GM21367 (cell line): ENCODE data around the gene SLC2A4RG.

Experiments
- ATAC-seq: cut with Tn5 transposase; IDR thresholded peaks from one replicate; pipeline ENCODE4 v1.9.1; 2021; ENCODE audit not compliant: unreplicated experiment

SLC2A4RG gene

GRCh38 chr20:63740070-63740626, 572 bp downstream of the SLC2A4RG start:
- ATAC-seq = no peak

GRCh38 chr20:63740627-63741353, 1.2 kb downstream of the SLC2A4RG start:
- no peak for ATAC-seq

GRCh38 chr20:63741354-63741675, 1.7 kb downstream of the SLC2A4RG start:
- no peak for ATAC-seq

GRCh38 chr20:63741676-63742380, 2.3 kb downstream of the SLC2A4RG start:
- no peak for ATAC-seq

- no peak for ATAC-seq
Measured at GRCh38 chr20:63742381-63743024, 2.9 kb downstream of the SLC2A4RG start.

- ATAC-seq = no peak
Measured at GRCh38 chr20:63743210-63743970, 3.8 kb downstream of the SLC2A4RG start.

- ATAC-seq = no peak
Measured at GRCh38 chr20:63744158-63744557, 4.6 kb downstream of the SLC2A4RG start.

- no peak for ATAC-seq
Measured at GRCh38 chr20:63744574-63745423, 5.2 kb downstream of the SLC2A4RG start.

GRCh38 chr20:63745424-63745805, 5.8 kb downstream of the SLC2A4RG start:
- ATAC-seq = no peak

- ATAC-seq = no peak
Measured at GRCh38 chr20:63745961-63746731, 6.6 kb downstream of the SLC2A4RG start.

- no peak for ATAC-seq
Measured at GRCh38 chr20:63746751-63747315, 7.3 kb downstream of the SLC2A4RG start.

GRCh38 chr20:63747622-63748069, 8.1 kb downstream of the SLC2A4RG start:
- ATAC-seq = no peak

- no peak for ATAC-seq
Measured at GRCh38 chr20:63748070-63748933, 8.7 kb downstream of the SLC2A4RG start.

GRCh38 chr20:63748934-63749270, 9.3 kb downstream of the SLC2A4RG start:
- no peak for ATAC-seq

GRCh38 chr20:63749597-63750508, 10.3 kb downstream of the SLC2A4RG start:
- no peak for ATAC-seq

GRCh38 chr20:63750807-63751470, 11.4 kb downstream of the SLC2A4RG start:
- ATAC-seq = no peak
